RWPE1 (cell line): ENCODE data around the gene LNX1.

Source experiments
- CTCF ChIA-PET: fragments of 350-600 bp; sonication (Branson Sonifier 250); formaldehyde crosslinking; extraction: SDS; loops from one replicate; lab custom pipeline; 2021; lab: Yijun Ruan, JAX
- POLR2A ChIA-PET: fragments of 400-600 bp; formaldehyde crosslinking; extraction: SDS; loops from one replicate; lab custom pipeline; 2020; ENCODE audit warnings: antibody characterized with exemption; ENCODE audit not compliant: low non-redundant PET; lab: Yijun Ruan, JAX
- DNase-seq: peaks from one replicate; pipeline ENCODE4 v3.0.0; 2012; ENCODE audit warnings: low spot score
- H3K27ac ChIP-seq: fragments of 450-650 bp; 2 replicates; pipeline ENCODE4 v1.5.1; 2017
- CTCF ChIP-seq: fragments of 450-650 bp; conservative IDR thresholded peaks from 2 replicates; pipeline ENCODE4 v1.5.1; 2017; ENCODE audit warnings: low read depth, mild to moderate bottlenecking

LNX1 gene

GRCh38 chr4:53551958-53552357, 39.3 kb downstream of the LNX1 start:
- no peak for TF ChIP-seq CTCF
- ChIA-PET POLR2A (no interaction called here), CTCF (interaction anchor here (0.6 kb wide), 1 partner anchor 312 kb away, joined by 3 read pairs; no protein-coding TSS in a partner anchor)
- H3K27ac ChIP-seq, result no peak overlapping the region
- no peak for DNase-seq

GRCh38 chr4:53551281-53551864, 39.9 kb downstream of the LNX1 start:
- no peak for DNase-seq
- H3K27ac ChIP-seq, result no peak overlapping the region
- CTCF ChIA-PET, result interaction anchor here (0.6 kb wide), 1 partner anchor 389 kb away, joined by 3 read pairs; no protein-coding TSS in a partner anchor
- TF ChIP-seq CTCF, result no peak
- POLR2A ChIA-PET, result no interaction called here

GRCh38 chr4:53548662-53549061, 42.6 kb downstream of the LNX1 start:
- no peak overlapping the region for H3K27ac ChIP-seq
- POLR2A ChIA-PET, result no interaction called here
- CTCF ChIA-PET, result interaction anchor here (0.6 kb wide), 1 partner anchor 1341 kb away, joined by 3 read pairs; no protein-coding TSS in a partner anchor
- DNase-seq, result no peak
- no peak for TF ChIP-seq CTCF

GRCh38 chr4:53547983-53548382, 43.3 kb downstream of the LNX1 start:
- ChIA-PET CTCF (interaction anchor here (0.6 kb wide), 1 partner anchor 35 kb away, joined by 4 read pairs; no protein-coding TSS in a partner anchor), POLR2A (no interaction called here)
- H3K27ac ChIP-seq, result no peak overlapping the region
- no peak for TF ChIP-seq CTCF
- no peak for DNase-seq

- TF ChIP-seq CTCF, result no peak
These were observed 45.2 kb downstream of the LNX1 start for GRCh38 chr4:53545942-53546581.

GRCh38 chr4:53545273-53545672, 46.0 kb downstream of the LNX1 start:
- DNase-seq, result no peak
- ChIA-PET CTCF (interaction anchor here (0.6 kb wide), 1 partner anchor 63 kb away, joined by 4 read pairs; no protein-coding TSS in a partner anchor), POLR2A (no interaction called here)
- no peak for TF ChIP-seq CTCF
- no peak overlapping the region for H3K27ac ChIP-seq

More at GRCh38 chr4:53545942-53546581, 45.2 kb downstream of the LNX1 start:
- ChIA-PET POLR2A (no interaction called here), CTCF (no interaction called here)
- H3K27ac ChIP-seq, result no peak overlapping the region
- DNase-seq, result no peak
